Immature natural killer cell (primary cell): ENCODE data around the gene CCDC50. TPM values are rescaled to one million over a fixed set of nuclear protein-coding genes. Genes with fewer than 3 reads are reported as not detected.

ENCODE experiments used
- DNase-seq, 3 donors: peaks; one replicate each; pipeline ENCODE4 v3.0.0; 2022; ENCODE audit warnings: mixed read lengths in 1 of 3
- H3K27ac Mint-ChIP-seq, 6 donors: one replicate each; pipeline ENCODE4 v1.8.0; 2020; ENCODE audit warnings: mixed read lengths in 6 of 6, mild to moderate bottlenecking in 5 of 6, inconsistent platforms in 4 of 6, moderate library complexity in 3 of 6
- H3K27me3 Mint-ChIP-seq, 3 donors: one replicate each; pipeline ENCODE4 v1.8.0; 2020 to 2021; ENCODE audit warnings: low read depth in 3 of 3, mild to moderate bottlenecking in 3 of 3, mixed read lengths in 3 of 3, moderate library complexity in 3 of 3, inconsistent platforms in 1 of 3
- H3K36me3 Mint-ChIP-seq, 3 donors: one replicate each; pipeline ENCODE4 v1.8.0; 2020; ENCODE audit warnings: mixed read lengths in 3 of 3, inconsistent platforms in 2 of 3, mild to moderate bottlenecking in 2 of 3
- H3K4me1 Mint-ChIP-seq, 2 donors: one replicate each; pipeline ENCODE4 v1.8.0; 2020; ENCODE audit warnings: inconsistent platforms in 2 of 2, mild to moderate bottlenecking in 2 of 2, mixed read lengths in 2 of 2, moderate library complexity in 1 of 2
- H3K4me3 Mint-ChIP-seq, 5 donors: one replicate each; pipeline ENCODE4 v1.8.0; 2020; ENCODE audit warnings: mild to moderate bottlenecking in 5 of 5, mixed read lengths in 5 of 5, inconsistent platforms in 3 of 5, moderate library complexity in 3 of 5
- H3K9me3 Mint-ChIP-seq, 6 donors: one replicate each; pipeline ENCODE4 v1.8.0; 2020; ENCODE audit warnings: mild to moderate bottlenecking in 6 of 6, mixed read lengths in 6 of 6, inconsistent platforms in 4 of 6, moderate library complexity in 3 of 6
- polyA plus RNA-seq, 3 donors: library from polyadenylated mRNA; unstranded; fragments of 300-500 nt; fragmentation: Illumina TruSeq; gene quantifications; one replicate each; pipeline ENCODE4 v1.2.3, GENCODE V29; 2021

Gene CCDC50
- polyA plus RNA-seq, 3 donors from 2014 or later = 11.1 to 19.8 (median 15.9) TPM

- no peaks in the 10 kb centered on the region for H3K4me1 Mint-ChIP-seq
- H3K4me3 Mint-ChIP-seq = no peak overlapping the region
- H3K36me3 Mint-ChIP-seq = no peaks in the 10 kb centered on the region
- peaks cover 0 to 17% (median 3%) of the 10 kb centered on the region in 6 donors for H3K9me3 Mint-ChIP-seq
- H3K27ac Mint-ChIP-seq = no peak overlapping the region
- DNase-seq = no peak
- H3K27me3 Mint-ChIP-seq = peaks cover 0 to 3% (median 0%) of the 10 kb centered on the region in 3 donors
Measured at GRCh38 chr3:191438150-191438814, 109.1 kb downstream of the CCDC50 start.

- DNase-seq = no peak
- H3K4me1 Mint-ChIP-seq = no peaks in the 10 kb centered on the region
- peaks cover 0 to 17% (median 3%) of the 10 kb centered on the region in 6 donors for H3K9me3 Mint-ChIP-seq
- H3K27me3 Mint-ChIP-seq = peaks cover 0 to 3% (median 0%) of the 10 kb centered on the region in 3 donors
- no peak overlapping the region for H3K4me3 Mint-ChIP-seq
- H3K36me3 Mint-ChIP-seq = no peaks in the 10 kb centered on the region
- no peak overlapping the region for H3K27ac Mint-ChIP-seq
Measured at GRCh38 chr3:191440532-191440931, 111.3 kb downstream of the CCDC50 start.

DNA sequence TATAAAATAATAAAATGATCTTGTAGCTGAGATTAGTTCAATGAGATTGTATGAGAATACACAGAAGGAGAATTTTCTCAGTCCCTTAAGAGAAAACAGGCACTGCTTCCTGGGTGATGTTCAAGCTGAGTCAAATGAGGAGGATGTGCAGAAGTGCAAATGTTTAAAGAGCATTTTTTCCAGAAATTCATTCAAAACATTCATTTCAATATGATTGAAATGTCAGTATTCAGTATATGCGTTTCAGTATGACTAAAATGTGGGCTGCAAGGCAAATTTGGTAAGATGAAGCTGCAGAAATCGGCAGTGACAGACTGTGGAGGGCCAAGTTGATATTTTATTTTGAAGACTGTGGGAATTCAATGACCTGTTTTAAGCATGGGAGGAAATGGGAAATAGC lies 112.5 kb downstream of the CCDC50 start:
- no peaks in the 10 kb centered on the region for H3K36me3 Mint-ChIP-seq
- no peaks in the 10 kb centered on the region for H3K27me3 Mint-ChIP-seq
- peaks cover 0 to 12% (median 3%) of the 10 kb centered on the region in 6 donors for H3K9me3 Mint-ChIP-seq
- H3K4me3 Mint-ChIP-seq = no peak overlapping the region
- no peaks in the 10 kb centered on the region for H3K4me1 Mint-ChIP-seq
- DNase-seq = no peak
- H3K27ac Mint-ChIP-seq = no peak overlapping the region

GRCh38 chr3:191444569-191444968 lies 115.4 kb downstream of the CCDC50 start:
- Mint-ChIP-seq H3K27me3 (peaks cover 0 to 2% (median 0%) of the 10 kb centered on the region in 3 donors), H3K36me3 (no peaks in the 10 kb centered on the region), H3K4me1 (no peaks in the 10 kb centered on the region), H3K27ac (no peak overlapping the region), H3K4me3 (no peak overlapping the region), H3K9me3 (peaks cover 0 to 10% (median 7%) of the 10 kb centered on the region in 6 donors)
- DNase-seq = no peak

Other genes starting within 250 kb of the CCDC50 start
- not detected for gene OSTN, start 130.2 kb upstream of the CCDC50 start, polyA plus RNA-seq
- not detected for gene UTS2B, start 1.1 kb downstream of the CCDC50 start, polyA plus RNA-seq
- gene PYDC2, start 131.8 kb downstream of the CCDC50 start, polyA plus RNA-seq = not detected